Fibroblast of the aortic adventitia (primary cell): ENCODE data around the gene EPB41L4A. TPM values are rescaled to one million over a fixed set of nuclear protein-coding genes. Genes with fewer than 3 reads are reported as not detected.

Experiments
- DNase-seq: peaks from one replicate; pipeline ENCODE4 v3.0.0-alpha.2; 2010; ENCODE audit warnings: low read depth
- H3K4me3 ChIP-seq: 2 replicates; pipeline ENCODE4 v1.5.1; 2011; ENCODE audit warnings: low read depth, mild to moderate bottlenecking, control low read depth, low read length, moderate library complexity
- total RNA-seq: library from RNA; depleted of rRNA; stranded (reverse); fragments of >200 nt; gene quantifications from 2 replicates; pipeline ENCODE4 v1.2.3, GENCODE V29; 2012; ENCODE audit warnings: low replicate concordance
- TF ChIP-seq, protein P1 (sequence below): IDR thresholded peaks from 2 replicates; pipeline ENCODE4 v1.5.1; 2011; ENCODE audit warnings: mild to moderate bottlenecking, low read length, control low read depth, inconsistent platforms; ENCODE audit not compliant: insufficient read depth

EPB41L4A gene
- total RNA-seq, 1 donor: 0.54 TPM

DNA sequence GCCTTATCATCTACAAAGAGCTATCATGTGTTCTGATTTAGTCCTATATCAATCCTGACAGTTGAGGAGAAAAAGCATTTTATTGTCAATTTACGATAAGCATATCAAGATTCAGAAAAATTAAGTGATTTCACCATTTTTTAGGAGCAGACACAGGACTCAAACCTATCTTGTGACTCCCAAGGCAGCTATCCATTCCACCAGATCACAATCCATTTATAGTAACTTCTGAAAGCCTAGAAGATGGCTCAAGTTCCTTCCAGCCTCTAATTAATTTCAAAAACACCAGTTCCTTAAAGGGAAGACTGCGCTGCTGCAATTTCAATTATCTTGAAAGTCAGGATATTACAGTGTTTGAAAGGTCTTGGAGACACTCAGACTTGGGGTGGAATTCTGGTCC is 114.3 kb downstream of the EPB41L4A start:
- H3K4me3 ChIP-seq: no peak overlapping the region
- TF ChIP-seq, protein P1, sequence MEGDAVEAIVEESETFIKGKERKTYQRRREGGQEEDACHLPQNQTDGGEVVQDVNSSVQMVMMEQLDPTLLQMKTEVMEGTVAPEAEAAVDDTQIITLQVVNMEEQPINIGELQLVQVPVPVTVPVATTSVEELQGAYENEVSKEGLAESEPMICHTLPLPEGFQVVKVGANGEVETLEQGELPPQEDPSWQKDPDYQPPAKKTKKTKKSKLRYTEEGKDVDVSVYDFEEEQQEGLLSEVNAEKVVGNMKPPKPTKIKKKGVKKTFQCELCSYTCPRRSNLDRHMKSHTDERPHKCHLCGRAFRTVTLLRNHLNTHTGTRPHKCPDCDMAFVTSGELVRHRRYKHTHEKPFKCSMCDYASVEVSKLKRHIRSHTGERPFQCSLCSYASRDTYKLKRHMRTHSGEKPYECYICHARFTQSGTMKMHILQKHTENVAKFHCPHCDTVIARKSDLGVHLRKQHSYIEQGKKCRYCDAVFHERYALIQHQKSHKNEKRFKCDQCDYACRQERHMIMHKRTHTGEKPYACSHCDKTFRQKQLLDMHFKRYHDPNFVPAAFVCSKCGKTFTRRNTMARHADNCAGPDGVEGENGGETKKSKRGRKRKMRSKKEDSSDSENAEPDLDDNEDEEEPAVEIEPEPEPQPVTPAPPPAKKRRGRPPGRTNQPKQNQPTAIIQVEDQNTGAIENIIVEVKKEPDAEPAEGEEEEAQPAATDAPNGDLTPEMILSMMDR: no peak
- DNase-seq: no peak

DNA sequence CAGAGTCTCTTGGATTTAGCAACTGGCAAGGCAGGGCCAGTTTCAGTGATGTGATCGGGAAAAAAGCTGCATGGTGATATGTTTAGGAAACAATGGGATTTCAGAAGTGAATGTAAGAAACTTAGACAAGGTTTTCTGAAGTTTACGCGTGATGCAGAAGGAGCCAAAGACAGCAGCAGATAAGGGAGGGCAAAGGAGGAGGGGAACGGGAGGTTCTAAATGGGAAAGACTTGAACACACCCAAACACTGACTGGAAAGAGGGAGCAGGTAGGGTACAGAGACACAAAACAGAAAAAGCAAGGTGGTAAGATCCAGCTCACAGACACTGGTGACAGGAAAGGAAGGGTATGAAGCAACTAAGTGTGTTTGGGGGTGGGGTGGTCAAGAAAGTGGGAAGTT is 115.4 kb downstream of the EPB41L4A start:
- TF ChIP-seq, protein P1: no peak
- H3K4me3 ChIP-seq: no peak overlapping the region
- no peak for DNase-seq

DNA sequence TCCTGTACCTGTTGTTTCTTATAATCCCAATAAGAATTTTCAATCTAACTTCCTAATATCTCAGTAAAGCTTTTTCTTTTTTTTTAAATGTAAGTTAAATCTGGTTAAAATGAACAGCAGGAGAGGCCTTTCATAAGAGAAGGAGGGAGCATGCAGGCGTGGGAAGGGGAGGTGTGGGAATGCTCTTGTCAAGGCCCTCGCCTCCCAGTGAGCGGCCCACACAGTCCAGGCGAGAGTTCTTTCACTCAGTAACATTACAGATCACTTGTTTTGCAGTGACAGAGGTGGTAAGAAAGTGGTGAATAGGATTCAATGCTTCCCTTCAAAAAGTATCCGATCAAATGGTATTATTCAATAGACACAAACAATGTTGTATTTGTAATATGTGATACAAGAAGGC is 125.0 kb downstream of the EPB41L4A start:
- no peak for DNase-seq
- H3K4me3 ChIP-seq: no peak overlapping the region
- TF ChIP-seq, protein P1: no peak

DNA sequence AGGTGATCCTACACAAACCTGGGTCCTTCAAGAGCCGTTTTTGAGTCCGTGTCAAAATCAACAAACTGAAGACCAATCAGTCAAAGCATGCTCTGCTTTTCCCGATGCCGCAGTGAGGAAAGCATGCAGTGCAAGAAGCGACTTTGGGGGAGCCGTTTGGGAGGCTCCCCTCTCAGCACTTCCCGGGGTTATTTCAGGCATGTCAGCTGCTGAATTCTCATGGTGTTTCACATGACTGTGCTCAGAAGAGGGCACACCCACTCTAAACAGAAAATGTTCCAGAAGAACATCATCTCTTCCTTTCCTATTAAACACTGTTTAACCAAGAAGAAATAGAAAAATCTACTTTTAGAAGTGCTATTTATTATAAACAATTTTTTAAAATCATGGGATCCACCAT is 125.5 kb downstream of the EPB41L4A start:
- H3K4me3 ChIP-seq: no peak overlapping the region
- TF ChIP-seq, protein P1: no peak
- no peak for DNase-seq

DNA sequence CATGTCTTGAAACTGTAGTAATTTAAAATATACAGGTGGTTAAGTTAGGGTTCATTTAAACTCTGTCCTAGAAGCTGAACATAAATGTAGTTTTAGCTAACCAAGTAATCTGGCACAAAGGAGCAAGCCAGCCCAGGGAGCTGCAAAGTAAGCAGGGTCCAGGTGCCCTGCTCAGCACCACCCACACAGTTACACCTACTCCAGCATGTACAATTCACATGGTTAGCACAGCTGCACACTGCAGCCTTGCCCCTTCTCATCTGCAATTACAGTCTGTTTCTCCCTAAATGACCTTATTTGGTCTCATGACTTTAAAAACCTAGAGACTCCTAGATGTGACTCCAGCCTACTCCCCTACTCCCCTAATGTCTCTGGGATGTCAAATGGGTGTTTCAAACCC is 128.4 kb downstream of the EPB41L4A start:
- no peak overlapping the region for H3K4me3 ChIP-seq
- TF ChIP-seq, protein P1: no peak
- DNase-seq: no peak

DNA sequence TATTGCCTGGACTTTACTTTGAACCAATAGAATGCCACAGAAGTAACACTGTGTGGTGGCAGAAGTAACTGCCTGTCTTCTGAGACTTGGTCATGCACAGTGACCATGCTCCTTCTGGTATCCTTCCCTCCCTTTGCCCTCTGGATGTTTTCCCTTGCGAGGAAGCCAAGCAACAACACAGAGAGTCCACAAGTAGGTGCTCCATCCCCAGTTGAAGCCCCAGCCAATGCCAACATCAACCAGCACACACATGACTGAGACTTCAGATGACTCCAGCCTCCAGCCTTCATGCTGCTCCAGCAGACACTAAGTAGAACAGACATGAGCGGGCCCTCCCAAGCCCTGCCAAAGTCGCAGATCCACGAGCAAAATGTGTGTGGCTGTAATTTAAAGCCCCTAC is 129.6 kb downstream of the EPB41L4A start:
- TF ChIP-seq, protein P1: no peak
- no peak for DNase-seq
- no peak overlapping the region for H3K4me3 ChIP-seq
